NCI-H1417 treated with DMSO at 0.1 percent for 48 hours (cell line): Measurements from ENCODE around the gene NPC2.

ENCODE experiments used
- DNase-seq: peaks from one replicate; lab custom pipeline; 2025; lab: John Stamatoyannopoulos, UW

Gene NPC2

GRCh38 chr14:74503291-74503937, 10.3 kb upstream of the NPC2 start:
- no peak for DNase-seq

GRCh38 chr14:74502236-74503019, 9.3 kb upstream of the NPC2 start:
- DNase-seq: no peak

- no peak for DNase-seq
These were observed 8.6 kb upstream of the NPC2 start for GRCh38 chr14:74501691-74502090.

GRCh38 chr14:74501135-74501614, 8.1 kb upstream of the NPC2 start:
- no peak for DNase-seq

- no peak for DNase-seq
These were observed 7.5 kb upstream of the NPC2 start for GRCh38 chr14:74500417-74501134.

GRCh38 chr14:74495356-74495755, 2.3 kb upstream of the NPC2 start:
- no peak for DNase-seq

GRCh38 chr14:74493343-74494261, 497 bp upstream of the NPC2 start, which contains the start of gene ISCA2:
TSS of gene ISCA2 (plus strand) at chr14:74493765. CDS start at chr14:74493775, 10 bp downstream.
- peak; percentile 95 for DNase-seq

- DNase-seq: no peak
These were observed 939 bp downstream of the NPC2 start for GRCh38 chr14:74491956-74492775.

GRCh38 chr14:74490486-74490885, 2.6 kb downstream of the NPC2 start:
- no peak for DNase-seq

GRCh38 chr14:74488786-74489397, 4.2 kb downstream of the NPC2 start:
- no peak for DNase-seq

GRCh38 chr14:74486164-74486563, 6.9 kb downstream of the NPC2 start:
- no peak for DNase-seq

- no peak for DNase-seq
These were observed 9.8 kb downstream of the NPC2 start for GRCh38 chr14:74483321-74483720.

GRCh38 chr14:74482571-74482970, 10.5 kb downstream of the NPC2 start:
- no peak for DNase-seq

GRCh38 chr14:74480046-74480445, 13.1 kb downstream of the NPC2 start:
- no peak for DNase-seq

GRCh38 chr14:74478996-74479635, 14.0 kb downstream of the NPC2 start:
- no peak for DNase-seq

GRCh38 chr14:74476607-74477006, 16.5 kb downstream of the NPC2 start:
- no peak for DNase-seq

GRCh38 chr14:74476107-74476506, 17.0 kb downstream of the NPC2 start:
- DNase-seq: no peak

- DNase-seq: no peak
These were observed 17.4 kb downstream of the NPC2 start for GRCh38 chr14:74475678-74476077.

- DNase-seq: no peak
These were observed 18.7 kb downstream of the NPC2 start for GRCh38 chr14:74474376-74474775.

- DNase-seq: no peak
These were observed 20.5 kb downstream of the NPC2 start for GRCh38 chr14:74472601-74473000.
